Vagina (tissue), 2 donors: ENCODE results near the gene CENPN. TPM values are rescaled to one million over a fixed set of nuclear protein-coding genes. Genes with fewer than 3 reads are reported as not detected.

Source experiments
- DNase-seq, 2 donors: peaks; one replicate each; pipeline ENCODE4 v3.0.0-alpha.2; 2017; ENCODE audit errors: extremely low spot score in 2 of 2
- H3K27ac ChIP-seq: fragments of 200-600 bp; sonication (generic); one replicate; pipeline ENCODE4 v1.5.1; 2019
- H3K27me3 ChIP-seq: fragments of 200-600 bp; sonication (generic); one replicate; pipeline ENCODE4 v1.5.1; 2019
- H3K36me3 ChIP-seq, 2 donors: fragments of 200-600 bp; sonication (generic); one replicate each; pipeline ENCODE4 v1.5.1; 2017 to 2019
- H3K4me1 ChIP-seq: fragments of 200-600 bp; sonication (generic); one replicate; pipeline ENCODE4 v1.5.1; 2019
- H3K4me3 ChIP-seq, 2 donors: fragments of 200-600 bp; sonication (generic); 1 replicate in 1 of 2; 2 replicates in 1 of 2; pipeline ENCODE4 v1.5.1; 2016 to 2019
- H3K9me3 ChIP-seq: fragments of 200-600 bp; sonication (generic); one replicate; pipeline ENCODE4 v1.5.1; 2019
- CTCF ChIP-seq, 3 experiments: fragments of 450-650 bp in 2 of 3; fragments of 200-600 bp in 1 of 3; sonication (generic) in 1 of 3; IDR thresholded peaks; one replicate each; pipeline ENCODE4 v1.5.1; 2017 to 2019; ENCODE audit warnings: antibody characterized with exemption in 3 of 3, mild to moderate bottlenecking in 2 of 3, moderate library complexity in 2 of 3
- POLR2A ChIP-seq, 2 donors: fragments of 450-650 bp; IDR thresholded peaks; one replicate each; pipeline ENCODE4 v1.6.1; 2017; ENCODE audit warnings: antibody characterized with exemption in 2 of 2, mild to moderate bottlenecking in 2 of 2, moderate library complexity in 2 of 2
- POLR2AphosphoS5 ChIP-seq, 2 donors: sonication (generic); formaldehyde crosslinking; IDR thresholded peaks; one replicate each; pipeline ENCODE4 v1.9.0; 2017; ENCODE audit warnings: antibody characterized with exemption in 2 of 2, mild to moderate bottlenecking in 2 of 2, low read depth in 1 of 2; ENCODE audit not compliant: insufficient read depth in 1 of 2
- intact Hi-C: fragments of 100-400 bp; cut with DNase I; formaldehyde crosslinking; loops from one replicate; pipeline ENCODE4 v1.15.1; 2023
- total RNA-seq: library from RNA; depleted of rRNA; stranded (reverse); fragments of >200 nt; gene quantifications from one replicate; pipeline ENCODE4 v1.2.3, GENCODE V29; 2016

Gene CENPN
- total RNA-seq, 1 donor from 2014 or later: 8.3 TPM

DNA sequence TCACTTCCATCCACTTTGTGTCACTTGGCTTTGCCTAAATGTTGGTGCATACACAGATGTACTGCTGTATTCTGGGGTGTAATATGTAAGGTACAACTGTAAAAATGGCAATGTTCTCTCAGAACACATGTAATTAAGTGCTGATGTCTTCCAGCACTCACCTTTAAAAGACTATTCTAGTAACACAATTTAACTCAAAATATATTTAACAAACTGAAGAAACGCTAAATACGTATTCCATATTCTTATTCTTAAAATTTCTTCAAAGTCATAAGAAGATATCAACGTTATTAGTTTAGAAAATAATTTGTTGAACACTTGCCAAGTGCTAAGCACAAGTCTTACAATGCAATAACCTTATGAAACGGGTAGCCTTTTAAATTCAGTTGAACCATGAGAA is 4.0 kb upstream of the CENPN start:
- H3K27me3 ChIP-seq: no peaks in the 10 kb centered on the region
- intact Hi-C loops: no loop called here
- no peak overlapping the region for H3K27ac ChIP-seq
- peaks cover 25% of the 10 kb centered on the region for H3K4me1 ChIP-seq
- no peak for DNase-seq
- H3K9me3 ChIP-seq: no peaks in the 10 kb centered on the region
- H3K36me3 ChIP-seq: no peaks in the 10 kb centered on the region
- TF ChIP-seq CTCF (IDR thresholded peaks at IDR 0.05) (no peak), POLR2A (IDR thresholded peaks at IDR 0.05) (no peak), POLR2AphosphoS5 (IDR thresholded peaks at IDR 0.05; ENCODE audit: insufficient read depth in 1 of 2, low read depth in 1 of 2) (no peak)
- H3K4me3 ChIP-seq: no peak overlapping the region

DNA sequence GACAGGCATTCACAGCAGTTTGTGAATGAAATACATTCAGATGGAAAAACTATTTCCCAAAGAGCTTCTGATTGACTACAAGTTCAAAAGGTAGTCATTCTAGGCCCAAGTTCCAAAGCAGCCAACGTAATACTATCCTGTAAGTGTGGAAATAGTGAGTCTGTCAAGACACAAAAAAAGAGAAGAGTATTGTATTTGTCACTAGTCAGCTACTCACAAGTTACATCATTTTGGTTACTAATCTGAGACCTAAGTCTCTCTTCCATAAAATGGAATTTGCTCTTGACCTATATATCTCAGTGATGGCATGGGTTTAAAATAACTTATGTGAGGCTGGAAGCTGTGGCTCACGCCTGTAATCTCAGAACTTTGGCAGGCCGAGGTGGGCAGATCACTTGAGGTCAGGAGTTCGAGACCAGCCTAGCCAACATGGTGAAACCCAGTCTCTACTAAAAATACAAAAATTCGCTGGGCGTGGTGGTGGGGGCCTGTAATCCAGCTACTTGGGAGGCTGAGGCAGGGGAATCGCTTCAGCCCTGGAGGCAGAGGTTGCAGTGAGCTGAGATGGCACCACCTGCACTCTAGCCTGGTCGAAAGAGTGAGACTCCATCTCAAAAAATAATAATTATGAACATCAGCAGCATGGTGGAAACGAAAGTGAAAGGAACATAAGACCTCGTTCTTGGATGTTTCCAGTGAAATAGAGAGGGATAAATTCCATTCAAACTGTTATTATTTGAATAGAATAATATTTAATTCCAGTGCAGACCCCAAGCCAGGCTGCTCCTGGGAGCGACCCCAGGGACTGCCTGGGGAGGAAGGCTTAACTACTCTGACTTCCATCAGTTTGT is 3.2 kb upstream of the CENPN start:
- Histone ChIP-seq H3K36me3 (no peaks in the 10 kb centered on the region), H3K27ac (peak overlapping the region; percentile 25), H3K4me1 (peaks cover 28% of the 10 kb centered on the region), H3K27me3 (no peaks in the 10 kb centered on the region), H3K9me3 (no peaks in the 10 kb centered on the region), H3K4me3 (no peak overlapping the region)
- intact Hi-C loops: no loop called here
- DNase-seq: no peak
- no peak for TF ChIP-seq CTCF (IDR thresholded peaks at IDR 0.05)
- no peak for TF ChIP-seq POLR2AphosphoS5 (IDR thresholded peaks at IDR 0.05; ENCODE audit: insufficient read depth in 1 of 2, low read depth in 1 of 2)
- no peak for TF ChIP-seq POLR2A (IDR thresholded peaks at IDR 0.05)

DNA sequence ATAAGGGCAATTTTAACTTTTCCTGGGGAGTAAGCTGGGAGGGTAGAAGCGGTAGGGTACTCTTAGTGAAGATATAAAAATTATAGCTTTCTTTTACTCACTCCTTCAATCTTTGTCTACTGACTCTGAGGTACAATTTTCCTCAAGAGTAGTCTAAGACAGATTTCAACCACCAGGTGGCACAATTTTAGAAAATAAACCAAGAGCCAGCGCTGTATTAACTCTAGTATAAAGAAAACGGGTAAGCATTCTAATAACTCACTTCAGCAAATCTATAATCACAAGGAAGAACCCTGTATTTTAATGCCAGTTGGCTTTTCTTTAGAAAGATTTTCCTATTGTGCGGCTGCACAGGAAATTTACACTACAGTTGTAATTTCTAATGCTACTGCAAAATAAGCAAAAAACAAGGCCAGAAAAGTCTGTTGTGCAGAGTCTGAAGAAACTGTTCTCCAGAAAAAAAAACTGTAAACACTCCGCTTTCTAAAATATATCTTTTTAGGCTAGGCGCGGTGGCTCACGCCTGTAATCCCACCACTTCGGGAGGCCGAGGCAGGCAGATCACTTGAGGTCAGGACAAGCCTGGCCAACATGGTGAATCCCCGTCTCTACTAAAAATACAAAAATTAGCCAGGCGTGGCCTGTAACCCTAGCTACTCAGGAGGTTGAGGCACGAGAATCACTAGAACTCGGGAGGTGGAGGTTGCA is 2.2 kb upstream of the CENPN start:
- no peaks in the 10 kb centered on the region for H3K9me3 ChIP-seq
- TF ChIP-seq POLR2AphosphoS5 (IDR thresholded peaks at IDR 0.05; ENCODE audit: insufficient read depth in 1 of 2, low read depth in 1 of 2) (peak in 1 of 2 donors; percentile 59), CTCF (IDR thresholded peaks at IDR 0.05) (peak; percentile 40 to 68 (median 54)), POLR2A (IDR thresholded peaks at IDR 0.05) (no peak)
- H3K36me3 ChIP-seq: no peaks in the 10 kb centered on the region
- DNase-seq: no peak
- peaks cover 28% of the 10 kb centered on the region for H3K4me1 ChIP-seq
- H3K27me3 ChIP-seq: no peaks in the 10 kb centered on the region
- intact Hi-C loops: no loop called here
- peak overlapping the region; percentile 25 for H3K27ac ChIP-seq
- H3K4me3 ChIP-seq: no peak overlapping the region

DNA sequence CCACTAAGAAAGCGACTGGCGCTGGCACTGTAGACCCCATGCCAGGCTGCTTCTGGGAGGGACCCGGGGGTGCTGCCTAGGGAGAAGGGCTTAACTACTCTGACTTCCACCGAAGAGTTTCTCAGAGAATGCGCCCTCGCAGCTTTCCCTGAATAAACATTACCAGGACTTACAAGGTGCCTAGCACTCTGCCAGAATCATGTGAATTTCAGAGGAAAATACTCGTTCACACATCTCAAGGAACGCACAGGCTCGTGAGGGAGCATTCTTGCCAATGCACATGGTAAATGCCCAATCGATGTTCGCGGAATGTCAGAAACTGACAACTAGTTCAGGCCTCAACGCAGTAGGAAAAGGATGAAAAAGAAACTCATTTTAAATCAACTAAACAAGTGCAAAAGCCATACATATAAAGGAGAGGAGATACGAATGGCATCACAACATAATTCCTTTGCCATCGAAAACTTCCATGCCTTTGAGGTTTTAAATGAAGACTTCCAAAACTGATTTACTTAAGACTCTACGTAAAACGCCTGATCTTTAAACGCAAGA is 1.3 kb upstream of the CENPN start:
- DNase-seq: no peak
- Histone ChIP-seq H3K36me3 (no peaks in the 10 kb centered on the region), H3K4me1 (peaks cover 28% of the 10 kb centered on the region), H3K27ac (peak overlapping the region; percentile 98), H3K4me3 (peak overlapping the region; percentile 81 to 97), H3K9me3 (no peaks in the 10 kb centered on the region), H3K27me3 (no peaks in the 10 kb centered on the region)
- intact Hi-C loops: no loop called here
- no peak for TF ChIP-seq CTCF (IDR thresholded peaks at IDR 0.05)
- TF ChIP-seq POLR2A (IDR thresholded peaks at IDR 0.05): no peak
- no peak for TF ChIP-seq POLR2AphosphoS5 (IDR thresholded peaks at IDR 0.05; ENCODE audit: insufficient read depth in 1 of 2, low read depth in 1 of 2)
